ENCODE measurements around the gene LARP6.

GRCh38 chr15:70823196-70823595, 30.8 kb downstream of the LARP6 start:
- TF ChIP-seq, protein P1, sequence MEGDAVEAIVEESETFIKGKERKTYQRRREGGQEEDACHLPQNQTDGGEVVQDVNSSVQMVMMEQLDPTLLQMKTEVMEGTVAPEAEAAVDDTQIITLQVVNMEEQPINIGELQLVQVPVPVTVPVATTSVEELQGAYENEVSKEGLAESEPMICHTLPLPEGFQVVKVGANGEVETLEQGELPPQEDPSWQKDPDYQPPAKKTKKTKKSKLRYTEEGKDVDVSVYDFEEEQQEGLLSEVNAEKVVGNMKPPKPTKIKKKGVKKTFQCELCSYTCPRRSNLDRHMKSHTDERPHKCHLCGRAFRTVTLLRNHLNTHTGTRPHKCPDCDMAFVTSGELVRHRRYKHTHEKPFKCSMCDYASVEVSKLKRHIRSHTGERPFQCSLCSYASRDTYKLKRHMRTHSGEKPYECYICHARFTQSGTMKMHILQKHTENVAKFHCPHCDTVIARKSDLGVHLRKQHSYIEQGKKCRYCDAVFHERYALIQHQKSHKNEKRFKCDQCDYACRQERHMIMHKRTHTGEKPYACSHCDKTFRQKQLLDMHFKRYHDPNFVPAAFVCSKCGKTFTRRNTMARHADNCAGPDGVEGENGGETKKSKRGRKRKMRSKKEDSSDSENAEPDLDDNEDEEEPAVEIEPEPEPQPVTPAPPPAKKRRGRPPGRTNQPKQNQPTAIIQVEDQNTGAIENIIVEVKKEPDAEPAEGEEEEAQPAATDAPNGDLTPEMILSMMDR (conservative IDR thresholded peaks at IDR 0.05; ENCODE audit: low read length) = no peak
- TF ChIP-seq EZH2phosphoT487 (IDR thresholded peaks at IDR 0.05; ENCODE audit: borderline replicate concordance, low read depth, low read length) = no peak
